Astrocyte (in vitro differentiated cells and primary cell): ENCODE measurements around the gene PIGQ. TPM values are rescaled to one million over a fixed set of nuclear protein-coding genes. Genes with fewer than 3 reads are reported as not detected.
A peak's percentile ranks its signal among the peaks of the same experiment; 100 is the strongest.

Experiments
- DNase-seq: peaks from one replicate; pipeline ENCODE4 v3.0.0-alpha.2; 2010; ENCODE audit warnings: low read depth
- FAIRE-seq: peaks from 2 replicates; lab custom pipeline; 2011; peaks lifted over from hg19 to GRCh38; lab: Jason Lieb, UNC
- H2AFZ ChIP-seq: 2 replicates; pipeline ENCODE4 v1.6.0; 2012; ENCODE audit warnings: low read depth, low read length, inconsistent platforms
- H3K27ac ChIP-seq: 2 replicates; pipeline ENCODE4 v1.5.1; 2011; ENCODE audit warnings: low read depth, low read length, inconsistent platforms
- H3K27me3 ChIP-seq: 2 replicates; pipeline ENCODE4 v1.6.0; 2011; ENCODE audit warnings: low read length, inconsistent platforms; ENCODE audit not compliant: insufficient read depth
- H3K36me3 ChIP-seq: 2 replicates; pipeline ENCODE4 v1.5.1; 2011; ENCODE audit warnings: low read length, inconsistent platforms; ENCODE audit not compliant: insufficient read depth
- H3K4me1 ChIP-seq: 2 replicates; pipeline ENCODE4 v1.5.1; 2011; ENCODE audit warnings: low read length, inconsistent platforms; ENCODE audit not compliant: insufficient read depth
- H3K4me2 ChIP-seq: 2 replicates; pipeline ENCODE4 v1.6.0; 2012; ENCODE audit warnings: low read length, inconsistent platforms
- H3K4me3 ChIP-seq: 2 replicates; pipeline ENCODE4 v1.5.1; 2011; ENCODE audit warnings: low read depth, mild to moderate bottlenecking, low read length, inconsistent platforms; ENCODE audit not compliant: insufficient read depth
- H3K79me2 ChIP-seq: 2 replicates; pipeline ENCODE4 v1.6.0; 2012; ENCODE audit warnings: mild to moderate bottlenecking, low read length, inconsistent platforms; ENCODE audit not compliant: insufficient read depth
- H3K9ac ChIP-seq: 2 replicates; pipeline ENCODE4 v1.6.0; 2012; ENCODE audit warnings: mild to moderate bottlenecking, low read length, inconsistent platforms
- H3K9me3 ChIP-seq: 2 replicates; pipeline ENCODE4 v1.5.1; 2012; ENCODE audit warnings: low read depth, mild to moderate bottlenecking, low read length, inconsistent platforms; ENCODE audit not compliant: insufficient read depth
- H4K20me1 ChIP-seq: 2 replicates; pipeline ENCODE4 v1.6.0; 2012; ENCODE audit warnings: low read length, inconsistent platforms; ENCODE audit not compliant: insufficient read depth
- H3K27ac Mint-ChIP-seq: one replicate; pipeline ENCODE4 v1.8.0; 2021; ENCODE audit warnings: mild to moderate bottlenecking, mixed read lengths; ENCODE audit not compliant: unreplicated experiment
- H3K27me3 Mint-ChIP-seq: one replicate; pipeline ENCODE4 v1.8.0; 2021; ENCODE audit warnings: low read depth, mixed read lengths; ENCODE audit not compliant: unreplicated experiment
- H3K36me3 Mint-ChIP-seq: one replicate; pipeline ENCODE4 v1.8.0; 2021; ENCODE audit warnings: low read depth, mixed read lengths; ENCODE audit not compliant: unreplicated experiment
- H3K4me1 Mint-ChIP-seq: one replicate; pipeline ENCODE4 v1.8.0; 2021; ENCODE audit warnings: low read depth, mixed read lengths; ENCODE audit not compliant: unreplicated experiment
- H3K4me3 Mint-ChIP-seq: one replicate; pipeline ENCODE4 v1.8.0; 2021; ENCODE audit warnings: mild to moderate bottlenecking, moderate library complexity, mixed read lengths; ENCODE audit not compliant: unreplicated experiment
- H3K9me3 Mint-ChIP-seq: one replicate; pipeline ENCODE4 v1.8.0; 2021; ENCODE audit warnings: mild to moderate bottlenecking, mixed read lengths; ENCODE audit not compliant: unreplicated experiment
- EZH2 ChIP-seq: IDR thresholded peaks from 2 replicates; pipeline ENCODE4 v1.6.1; 2012; ENCODE audit warnings: mild to moderate bottlenecking, low read length, inconsistent platforms; ENCODE audit not compliant: insufficient read depth
- total RNA-seq: library from RNA; stranded (reverse); gene quantifications from 2 replicates; pipeline ENCODE4 v1.2.1, GENCODE V29; 2021
- TF ChIP-seq, protein P1 (sequence below): IDR thresholded peaks from 2 replicates; pipeline ENCODE4 v1.5.1; 2011; ENCODE audit warnings: low read depth, mild to moderate bottlenecking, inconsistent platforms, low read length, moderate library complexity; ENCODE audit not compliant: insufficient read depth

The PIGQ gene
- total RNA-seq, 1 donor from 2014 or later = 22.4 TPM

DNA sequence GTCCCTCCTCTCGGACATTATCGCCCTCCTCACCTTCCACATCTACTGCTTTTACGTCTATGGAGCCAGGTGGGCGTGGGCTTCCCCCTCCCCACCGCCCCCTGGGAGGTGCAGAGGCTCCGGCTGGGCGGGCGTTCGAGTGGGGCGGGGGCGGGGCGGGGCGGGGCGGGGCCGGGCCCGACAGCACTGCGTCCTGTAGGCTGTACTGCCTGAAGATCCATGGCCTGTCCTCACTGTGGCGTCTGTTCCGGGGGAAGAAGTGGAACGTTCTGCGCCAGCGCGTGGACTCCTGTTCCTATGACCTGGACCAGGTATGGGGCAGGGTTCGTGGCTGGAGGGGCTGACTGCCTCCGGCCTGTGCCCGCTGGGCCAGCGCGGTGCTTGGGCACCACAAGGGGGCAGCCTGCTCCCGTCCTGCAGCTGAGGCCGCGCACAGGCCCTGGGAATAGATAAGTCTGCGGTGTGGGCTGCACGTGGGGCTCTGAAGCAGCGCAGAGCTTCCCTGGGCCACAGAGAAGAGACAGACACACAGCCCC lies 9.2 kb downstream of the PIGQ start:
- Mint-ChIP-seq H3K27me3 (no peaks in the 10 kb centered on the region), H3K4me1 (peaks cover 5% of the 10 kb centered on the region), H3K36me3 (no peaks in the 10 kb centered on the region), H3K27ac (no peak overlapping the region), H3K4me3 (no peak overlapping the region), H3K9me3 (no peaks in the 10 kb centered on the region)
- Histone ChIP-seq H3K79me2 (no peaks in the 10 kb centered on the region), H4K20me1 (peaks cover 6% of the 10 kb centered on the region), H3K9me3 (no peaks in the 10 kb centered on the region), H3K36me3 (peaks cover 5% of the 10 kb centered on the region), H3K9ac (no peak overlapping the region), H2AFZ (no peak overlapping the region), H3K27ac (no peak overlapping the region), H3K27me3 (no peaks in the 10 kb centered on the region), H3K4me3 (no peak overlapping the region), H3K4me1 (no peaks in the 10 kb centered on the region), H3K4me2 (peak overlapping the region; percentile 58)
- TF ChIP-seq EZH2 = no peak
- TF ChIP-seq, protein P1, sequence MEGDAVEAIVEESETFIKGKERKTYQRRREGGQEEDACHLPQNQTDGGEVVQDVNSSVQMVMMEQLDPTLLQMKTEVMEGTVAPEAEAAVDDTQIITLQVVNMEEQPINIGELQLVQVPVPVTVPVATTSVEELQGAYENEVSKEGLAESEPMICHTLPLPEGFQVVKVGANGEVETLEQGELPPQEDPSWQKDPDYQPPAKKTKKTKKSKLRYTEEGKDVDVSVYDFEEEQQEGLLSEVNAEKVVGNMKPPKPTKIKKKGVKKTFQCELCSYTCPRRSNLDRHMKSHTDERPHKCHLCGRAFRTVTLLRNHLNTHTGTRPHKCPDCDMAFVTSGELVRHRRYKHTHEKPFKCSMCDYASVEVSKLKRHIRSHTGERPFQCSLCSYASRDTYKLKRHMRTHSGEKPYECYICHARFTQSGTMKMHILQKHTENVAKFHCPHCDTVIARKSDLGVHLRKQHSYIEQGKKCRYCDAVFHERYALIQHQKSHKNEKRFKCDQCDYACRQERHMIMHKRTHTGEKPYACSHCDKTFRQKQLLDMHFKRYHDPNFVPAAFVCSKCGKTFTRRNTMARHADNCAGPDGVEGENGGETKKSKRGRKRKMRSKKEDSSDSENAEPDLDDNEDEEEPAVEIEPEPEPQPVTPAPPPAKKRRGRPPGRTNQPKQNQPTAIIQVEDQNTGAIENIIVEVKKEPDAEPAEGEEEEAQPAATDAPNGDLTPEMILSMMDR = peak; percentile 43
- DNase-seq (peak; percentile 41), FAIRE-seq (no peak)

DNA sequence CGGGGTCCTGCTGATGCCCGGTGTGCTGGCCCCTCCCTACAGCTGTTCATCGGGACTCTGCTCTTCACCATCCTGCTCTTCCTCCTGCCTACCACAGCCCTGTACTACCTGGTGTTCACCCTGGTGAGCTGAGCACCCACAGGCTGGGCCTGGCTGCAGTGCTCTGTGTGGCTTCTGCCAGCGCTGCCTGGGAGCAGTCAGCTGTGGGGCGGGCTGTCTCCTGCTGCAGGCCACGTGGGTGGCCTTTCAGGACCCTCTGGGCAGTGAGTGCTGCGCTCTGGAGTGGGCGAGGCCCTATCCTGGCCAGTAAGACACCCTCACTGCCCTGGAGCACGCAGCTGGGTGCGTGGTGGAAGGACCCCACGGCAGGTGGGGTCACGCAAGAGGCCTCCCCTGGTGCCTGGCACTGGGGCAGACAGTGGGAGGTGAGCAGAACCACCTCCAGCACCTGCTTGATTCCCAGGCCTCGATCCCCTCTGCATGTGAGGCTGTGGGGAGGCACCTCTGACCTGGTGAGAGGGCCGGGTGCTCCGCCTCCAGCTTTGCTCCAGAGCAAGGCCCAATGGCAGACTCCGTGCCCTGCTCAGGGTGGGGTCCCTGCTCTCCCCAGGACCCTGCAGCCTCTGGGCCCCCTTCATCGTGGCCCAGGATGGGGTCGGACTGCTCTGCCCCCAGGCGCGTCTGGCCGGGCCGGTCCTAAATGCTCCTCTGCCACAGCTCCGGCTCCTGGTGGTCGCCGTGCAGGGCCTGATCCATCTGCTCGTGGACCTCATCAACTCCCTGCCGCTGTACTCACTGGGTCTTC lies 10.6 kb downstream of the PIGQ start:
- Histone ChIP-seq H3K27me3 (no peaks in the 10 kb centered on the region), H3K79me2 (no peaks in the 10 kb centered on the region), H3K36me3 (no peaks in the 10 kb centered on the region), H3K4me3 (no peak overlapping the region), H4K20me1 (peaks cover 6% of the 10 kb centered on the region), H3K27ac (no peak overlapping the region), H3K9me3 (no peaks in the 10 kb centered on the region), H3K4me1 (no peaks in the 10 kb centered on the region), H3K9ac (no peak overlapping the region), H3K4me2 (no peak overlapping the region), H2AFZ (no peak overlapping the region)
- Mint-ChIP-seq H3K27me3 (no peaks in the 10 kb centered on the region), H3K9me3 (no peaks in the 10 kb centered on the region), H3K4me3 (no peak overlapping the region), H3K4me1 (peaks cover 5% of the 10 kb centered on the region), H3K36me3 (no peaks in the 10 kb centered on the region), H3K27ac (no peak overlapping the region)
- no peak for TF ChIP-seq EZH2
- no peak for DNase-seq
- no peak for FAIRE-seq

DNA sequence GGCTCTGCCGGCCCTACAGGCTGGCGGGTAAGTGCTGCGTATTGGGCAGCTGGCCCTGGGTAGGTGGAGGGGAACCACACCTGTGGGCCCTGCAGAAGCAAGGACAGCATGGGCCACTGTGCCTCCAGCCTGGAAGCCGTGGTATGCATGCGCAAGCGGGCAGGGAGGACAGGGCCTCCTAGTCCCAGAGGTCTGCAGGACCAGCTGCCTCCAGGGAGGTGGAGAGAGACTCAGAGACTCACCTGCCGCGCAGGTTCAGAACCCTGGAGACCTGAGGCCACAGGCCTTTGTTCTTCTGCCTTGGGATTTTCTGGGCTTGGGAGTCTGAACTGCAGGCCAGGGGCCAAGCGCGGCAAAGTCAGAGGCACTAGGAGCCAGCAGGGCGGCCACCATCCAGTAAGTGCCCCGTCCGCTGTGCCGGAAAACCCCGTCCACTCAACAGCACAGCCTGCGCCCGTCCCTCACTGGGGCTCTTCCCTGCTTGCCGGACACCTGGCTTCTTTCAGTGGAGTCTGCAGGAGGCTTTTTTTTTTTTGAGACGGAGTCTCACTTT lies 11.3 kb downstream of the PIGQ start:
- Mint-ChIP-seq H3K27ac (no peak overlapping the region), H3K27me3 (no peaks in the 10 kb centered on the region), H3K4me3 (no peak overlapping the region), H3K36me3 (no peaks in the 10 kb centered on the region), H3K9me3 (no peaks in the 10 kb centered on the region), H3K4me1 (peaks cover 5% of the 10 kb centered on the region)
- Histone ChIP-seq H3K27ac (no peak overlapping the region), H3K27me3 (no peaks in the 10 kb centered on the region), H3K79me2 (no peaks in the 10 kb centered on the region), H3K4me3 (no peak overlapping the region), H3K36me3 (no peaks in the 10 kb centered on the region), H3K4me1 (no peaks in the 10 kb centered on the region), H4K20me1 (peaks cover 6% of the 10 kb centered on the region), H2AFZ (no peak overlapping the region), H3K9ac (no peak overlapping the region), H3K4me2 (no peak overlapping the region), H3K9me3 (no peaks in the 10 kb centered on the region)
- TF ChIP-seq, protein P1 = no peak
- no peak for TF ChIP-seq EZH2
- DNase-seq (no peak), FAIRE-seq (no peak)
